MM.1S (cell line): ENCODE data around the gene TXNRD1.

Experiments
- DNase-seq: peaks from one replicate; pipeline ENCODE4 v3.0.0-alpha.2; 2015
- H2AFZ ChIP-seq: fragments of 300-600 bp; sonication (generic); 2 replicates; pipeline ENCODE4 v1.6.0; 2016; ENCODE audit warnings: antibody characterized with exemption, low read length
- H3F3A ChIP-seq: fragments of 300-600 bp; sonication (generic); 2 replicates; pipeline ENCODE4 v1.6.1; 2016; ENCODE audit warnings: mild to moderate bottlenecking, antibody characterized with exemption, low read length, moderate library complexity, mixed read lengths; ENCODE audit not compliant: insufficient read depth
- H3K27ac ChIP-seq: fragments of 300-600 bp; sonication (generic); 2 replicates; pipeline ENCODE4 v1.5.1; 2016; ENCODE audit warnings: mild to moderate bottlenecking, low read length
- H3K27me3 ChIP-seq: fragments of 300-600 bp; sonication (generic); replicated peaks from 2 replicates; pipeline ENCODE4 v1.6.0; 2016; ENCODE audit warnings: low read length; ENCODE audit not compliant: insufficient read depth
- H3K36me3 ChIP-seq: fragments of 300-600 bp; sonication (generic); replicated peaks from 2 replicates; pipeline ENCODE4 v1.6.1; 2016; ENCODE audit warnings: mild to moderate bottlenecking, low read length, mixed read lengths; ENCODE audit not compliant: insufficient read depth
- H3K4me1 ChIP-seq: fragments of 300-600 bp; sonication (generic); 2 replicates; pipeline ENCODE4 v1.6.1; 2016; ENCODE audit warnings: low read length, mixed read lengths
- H3K4me2 ChIP-seq: fragments of 300-600 bp; sonication (generic); 2 replicates; pipeline ENCODE4 v1.6.0; 2016; ENCODE audit warnings: low read depth, low read length
- H3K4me3 ChIP-seq: fragments of 300-600 bp; sonication (generic); 2 replicates; pipeline ENCODE4 v1.5.1; 2016; ENCODE audit warnings: low read length, mixed read lengths
- H3K79me2 ChIP-seq: fragments of 300-600 bp; sonication (generic); 2 replicates; pipeline ENCODE4 v1.6.1; 2016; ENCODE audit warnings: mixed run types, low read length, mixed read lengths
- H3K9ac ChIP-seq: fragments of 300-600 bp; sonication (generic); 2 replicates; pipeline ENCODE4 v1.6.1; 2016; ENCODE audit warnings: low read length, mixed read lengths
- H3K9me2 ChIP-seq: fragments of 300-600 bp; sonication (generic); replicated peaks from 2 replicates; pipeline ENCODE4 v1.6.1; 2016; ENCODE audit warnings: mild to moderate bottlenecking, low read length, mixed read lengths; ENCODE audit not compliant: insufficient read depth
- H3K9me3 ChIP-seq: fragments of 300-600 bp; sonication (generic); replicated peaks from 2 replicates; pipeline ENCODE4 v1.6.1; 2016; ENCODE audit warnings: mild to moderate bottlenecking, low read length, mixed read lengths; ENCODE audit not compliant: insufficient read depth
- H4K20me1 ChIP-seq: fragments of 300-600 bp; sonication (generic); 2 replicates; pipeline ENCODE4 v1.6.1; 2016; ENCODE audit warnings: mild to moderate bottlenecking, low read length, moderate library complexity, mixed read lengths; ENCODE audit not compliant: insufficient read depth
- CTCF ChIP-seq: fragments of 300-600 bp; sonication (generic); IDR thresholded peaks from 2 replicates; pipeline ENCODE4 v1.5.1; 2016; ENCODE audit warnings: antibody characterized with exemption, low read length, mixed read lengths
- EZH2 ChIP-seq: fragments of 300-600 bp; sonication (generic); optimal IDR thresholded peaks from 2 replicates; pipeline ENCODE3; 2017; ENCODE audit warnings: low read depth, mild to moderate bottlenecking, antibody characterized with exemption, low read length, mixed read lengths
- EZH2phosphoT487 ChIP-seq: fragments of 300-600 bp; sonication (generic); IDR thresholded peaks from 2 replicates; pipeline ENCODE4 v1.6.1; 2018; ENCODE audit warnings: antibody characterized with exemption, low read length

TXNRD1 gene

GRCh38 chr12:104381731-104382480 lies 166.3 kb downstream of the TXNRD1 start:
- H3K9ac ChIP-seq: no peak overlapping the region
- no peaks in the 10 kb centered on the region for H3K27me3 ChIP-seq
- no peak overlapping the region for H3K4me3 ChIP-seq
- peak overlapping the region; percentile 36 for H2AFZ ChIP-seq
- H3K4me2 ChIP-seq: no peak overlapping the region; the same call in 1 of the 2 replicates
- H4K20me1 ChIP-seq: no peaks in the 10 kb centered on the region
- H3K9me2 ChIP-seq: no peaks in the 10 kb centered on the region
- H3K9me3 ChIP-seq: no peaks in the 10 kb centered on the region
- H3F3A ChIP-seq: no peaks in the 10 kb centered on the region
- H3K79me2 ChIP-seq: no peaks in the 10 kb centered on the region
- TF ChIP-seq EZH2 (no peak), CTCF (peak; percentile 91)
- no peak overlapping the region for H3K27ac ChIP-seq
- DNase-seq: peak; percentile 82
- no peaks in the 10 kb centered on the region for H3K36me3 ChIP-seq
- no peaks in the 10 kb centered on the region for H3K4me1 ChIP-seq

GRCh38 chr12:104384141-104384880 lies 168.7 kb downstream of the TXNRD1 start:
- Histone ChIP-seq H3K9me3 (no peaks in the 10 kb centered on the region), H3K4me1 (no peaks in the 10 kb centered on the region), H3K27ac (no peak overlapping the region), H2AFZ (no peak overlapping the region), H3K9me2 (no peaks in the 10 kb centered on the region), H3K9ac (no peak overlapping the region), H3F3A (no peaks in the 10 kb centered on the region), H4K20me1 (no peaks in the 10 kb centered on the region), H3K4me3 (no peak overlapping the region), H3K36me3 (no peaks in the 10 kb centered on the region), H3K79me2 (no peaks in the 10 kb centered on the region), H3K4me2 (no peak overlapping the region), H3K27me3 (no peaks in the 10 kb centered on the region)
- DNase-seq: no peak
- TF ChIP-seq EZH2 (no peak), CTCF (no peak)

GRCh38 chr12:104385510-104385909 lies 169.9 kb downstream of the TXNRD1 start:
- Histone ChIP-seq H3K27ac (no peak overlapping the region), H3K9me2 (no peaks in the 10 kb centered on the region), H3K4me1 (no peaks in the 10 kb centered on the region), H3K9me3 (no peaks in the 10 kb centered on the region), H3K79me2 (no peaks in the 10 kb centered on the region), H3K36me3 (no peaks in the 10 kb centered on the region), H3K9ac (no peak overlapping the region), H3K4me2 (no peak overlapping the region), H2AFZ (no peak overlapping the region), H3K4me3 (no peak overlapping the region), H4K20me1 (no peaks in the 10 kb centered on the region), H3F3A (no peaks in the 10 kb centered on the region), H3K27me3 (no peaks in the 10 kb centered on the region)
- no peak for DNase-seq
- TF ChIP-seq EZH2: no peak
- TF ChIP-seq EZH2phosphoT487: no peak
- no peak for TF ChIP-seq CTCF
